HepG2 (cell line): ENCODE results near the gene SFRP2. TPM values are rescaled to one million over a fixed set of nuclear protein-coding genes. Genes with fewer than 3 reads are reported as not detected.

Experiments
- ATAC-seq: fragments of 200-7000 bp; cut with Tn5 transposase; 3 replicates; pipeline ENCODE4 v1.9.1; 2020; ENCODE audit warnings: mild to moderate bottlenecking, moderate library complexity
- BruUV-seq: library from RNA; stranded (reverse); fragments of 400-500 nt; replicated peaks from 2 replicates; lab custom pipeline; 2021; lab: Mats Ljungman, UMichigan
- CTCF ChIA-PET: fragments of 300-600 bp; formaldehyde crosslinking; extraction: SDS; loops from one replicate; lab custom pipeline; 2021; ENCODE audit warnings: low total read pairs, inconsistent platforms, low intra/inter-chr PET ratio; lab: Yijun Ruan, JAX
- POLR2A ChIA-PET: fragments of 350-600 bp; sonication (Branson Sonifier 250); formaldehyde crosslinking; loops from one replicate; lab custom pipeline; 2020; ENCODE audit warnings: antibody characterized with exemption, inconsistent platforms; lab: Yijun Ruan, JAX
- DNase-seq: peaks from one replicate; pipeline ENCODE4 v3.0.0-alpha.2; 2015; ENCODE audit warnings: low spot score
- FAIRE-seq: peaks from 3 replicates; lab custom pipeline; 2011; peaks lifted over from hg19 to GRCh38; lab: Jason Lieb, UNC
- H2AFZ ChIP-seq: one replicate; pipeline ENCODE4 v1.6.1; 2011; ENCODE audit warnings: low read length, inconsistent platforms
- H3K27ac ChIP-seq: fragments of 300-600 bp; 3 replicates; pipeline ENCODE4 v1.8.0; 2011; ENCODE audit warnings: mixed run types, mild to moderate bottlenecking, mixed read lengths, low read length, inconsistent platforms; ENCODE audit not compliant: insufficient read depth; ENCODE audit errors: extremely low read length
- H3K27me3 ChIP-seq, 2 experiments: fragments of 200-600 bp in 1 of 2; 2 replicates in 1 of 2; 3 replicates in 1 of 2; pipeline versions ENCODE4 v1.6.0 to v1.8.0; 2011; ENCODE audit warnings: low read length in 2 of 2, mild to moderate bottlenecking in 2 of 2, moderate library complexity in 2 of 2, inconsistent platforms in 1 of 2; ENCODE audit not compliant: insufficient read depth in 2 of 2, control insufficient read depth in 1 of 2
- H3K36me3 ChIP-seq, 2 experiments: fragments of 200-600 bp in 1 of 2; replicated peaks in 1 of 2; 2 replicates in 1 of 2; 3 replicates in 1 of 2; pipeline versions ENCODE4 v1.5.1 to v1.8.0; 2011; ENCODE audit warnings: low read length in 2 of 2, inconsistent platforms in 1 of 2; ENCODE audit not compliant: insufficient read depth in 2 of 2, control insufficient read depth in 1 of 2
- H3K4me1 ChIP-seq: 2 replicates; pipeline ENCODE4 v1.5.1; 2012; ENCODE audit warnings: low read length, inconsistent platforms; ENCODE audit not compliant: insufficient read depth
- H3K4me2 ChIP-seq: 2 replicates; pipeline ENCODE4 v1.6.0; 2011; ENCODE audit warnings: low read depth, low read length, inconsistent platforms
- H3K4me3 ChIP-seq, 3 experiments: fragments of 200-600 bp in 1 of 3; sonication (generic), shearing (Covaris generic) in 1 of 3; replicated peaks in 1 of 3; 2 replicates each; pipeline ENCODE4 v1.5.1; 2011 to 2016; ENCODE audit warnings: low read length in 3 of 3, inconsistent platforms in 2 of 3, low read depth in 2 of 3, mild to moderate bottlenecking in 2 of 3, control low read depth in 1 of 3, mixed read lengths in 1 of 3; ENCODE audit not compliant: insufficient read depth in 1 of 3
- H3K79me2 ChIP-seq: one replicate; pipeline ENCODE4 v1.6.1; 2011; ENCODE audit warnings: low read length, inconsistent platforms; ENCODE audit not compliant: insufficient read depth
- H3K9ac ChIP-seq: 2 replicates; pipeline ENCODE4 v1.6.0; 2011; ENCODE audit warnings: mild to moderate bottlenecking, low read depth, low read length, inconsistent platforms; ENCODE audit not compliant: insufficient read depth
- H3K9me3 ChIP-seq: 2 replicates; pipeline ENCODE4 v1.5.1; 2012; ENCODE audit warnings: mild to moderate bottlenecking, low read length
- H4K20me1 ChIP-seq: 2 replicates; pipeline ENCODE4 v1.6.0; 2011; ENCODE audit warnings: inconsistent platforms, mild to moderate bottlenecking, low read length, moderate library complexity; ENCODE audit not compliant: insufficient read depth
- GTF3A ChIP-seq: sonication (generic); formaldehyde crosslinking; conservative IDR thresholded peaks from 2 replicates; pipeline ENCODE4 v1.4.0; 2020; ENCODE audit warnings: mild to moderate bottlenecking, missing genetic modification reagents
- MAF1 ChIP-seq: sonication (generic); formaldehyde crosslinking; IDR thresholded peaks from 2 replicates; pipeline ENCODE4 v1.5.0; 2020; ENCODE audit warnings: missing genetic modification reagents, borderline replicate concordance
- SCMH1 ChIP-seq: sonication (generic); formaldehyde crosslinking; IDR thresholded peaks from 2 replicates; pipeline ENCODE4 v1.9.0; 2021; ENCODE audit warnings: missing genetic modification reagents, mild to moderate bottlenecking, borderline replicate concordance
- TCF7 ChIP-seq: sonication (generic); IDR thresholded peaks from 2 replicates; pipeline ENCODE4 v1.6.1; 2016; ENCODE audit warnings: antibody characterized with exemption, low read depth
- ZFAT ChIP-seq: sonication (generic); formaldehyde crosslinking; conservative IDR thresholded peaks from 2 replicates; pipeline ENCODE4 v1.8.1; 2023; ENCODE audit warnings: missing genetic modification reagents, inconsistent platforms
- ZNF431 ChIP-seq: sonication (generic); formaldehyde crosslinking; IDR thresholded peaks from 2 replicates; pipeline ENCODE4 v1.9.0; 2022; ENCODE audit warnings: missing genetic modification reagents, low read depth, mild to moderate bottlenecking, borderline replicate concordance
- ZNF460 ChIP-seq: sonication (generic); formaldehyde crosslinking; IDR thresholded peaks from 2 replicates; pipeline ENCODE4 v1.5.1; 2020; ENCODE audit warnings: missing genetic modification reagents, mild to moderate bottlenecking, borderline replicate concordance
- WGBS: methylation state at CpG from one replicate; pipeline ENCODE4 v1.1.6; 2017; ENCODE audit warnings: low lambda C conversion rate; 5-methylcytosine and 5-hydroxymethylcytosine counted together
- in situ Hi-C: cut with HindIII; loops from 2 replicates; pipeline ENCODE4 v1.10.0; 2017; ENCODE audit warnings: low pct_unique_long_range_greater_than_20kb; ENCODE audit not compliant: extremely low pct_ligation_motif_present
- intact Hi-C: fragments of 100-400 bp; cut with micrococcal nuclease; formaldehyde crosslinking; loops from one replicate; pipeline ENCODE4 v1.10.0; 2022; ENCODE audit not compliant: unreplicated experiment
- polyA plus RNA-seq, 8 experiments: library from polyadenylated mRNA; depleted of rRNA in 3 of 8; stranded (reverse) in 7 of 8; unstranded in 1 of 8; fragments of >200 nt; fragmentation: Illumina TruSeq in 4 of 8; extraction: Trizol in 4 of 8; gene quantifications; 2 replicates each; pipeline versions ENCODE4 v1.2.1 to v1.2.3, GENCODE V29; 2011 to 2016; ENCODE audit warnings: low read depth in 4 of 8, missing spikeins in 1 of 8, mixed read lengths in 1 of 8; ENCODE audit not compliant: insufficient read depth in 1 of 8
- total RNA-seq, 5 experiments: library from RNA; depleted of rRNA; stranded (reverse); fragments of >200 nt; fragmentation: Illumina TruSeq; extraction: Trizol; gene quantifications; 2 replicates each; pipeline ENCODE4 v1.2.3, GENCODE V29; 2016; ENCODE audit warnings: low read depth in 1 of 5
- TF ChIP-seq, protein P1 (sequence below): sonication (generic); formaldehyde crosslinking; IDR thresholded peaks from 2 replicates; pipeline ENCODE4 v1.8.1; 2023; ENCODE audit warnings: missing genetic modification reagents, inconsistent platforms, borderline replicate concordance
- TF ChIP-seq, protein P2 (sequence below): sonication (generic); formaldehyde crosslinking; IDR thresholded peaks from 2 replicates; pipeline ENCODE4 v1.4.0; 2020; ENCODE audit warnings: missing genetic modification reagents

The SFRP2 gene
- total and polyA plus RNA-seq, 2 of the 13 experiments (the other 11 are each of a cell fraction or from before 2014, with no cell fraction given), result not detected

DNA sequence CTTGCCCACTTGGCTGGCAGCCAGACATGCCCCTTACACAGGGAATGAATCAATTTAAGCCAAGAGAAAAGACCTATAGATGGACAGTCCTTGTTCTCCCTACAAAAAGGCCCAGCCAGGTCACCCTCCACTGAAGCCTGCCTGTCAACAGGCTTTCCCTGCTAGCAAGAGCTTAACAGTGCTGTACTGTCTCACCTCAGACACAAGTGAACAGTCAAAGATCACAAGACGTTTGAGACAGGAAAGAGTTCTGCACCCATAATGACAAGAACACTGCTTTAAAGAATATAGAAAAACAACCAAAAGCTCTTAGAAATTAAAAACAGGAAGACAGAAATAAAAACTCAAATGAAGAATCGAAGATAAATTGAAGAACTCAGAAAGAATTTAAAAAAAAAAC lies 33.7 kb downstream of the SFRP2 start:
- ChIA-PET POLR2A (no interaction called here), CTCF (no interaction called here)
- H2AFZ ChIP-seq, result no peak overlapping the region
- ATAC-seq, result no peak
- no peak overlapping the region for H3K9ac ChIP-seq
- in situ Hi-C loops, result no loop called here
- H3K9me3 ChIP-seq, result no peaks in the 10 kb centered on the region
- H4K20me1 ChIP-seq, result no peaks in the 10 kb centered on the region
- no peak for FAIRE-seq
- no TSS peak for BruUV-seq
- H3K4me3 ChIP-seq, result no peak overlapping the region
- H3K27ac ChIP-seq, result no peak overlapping the region
- no peaks in the 10 kb centered on the region for H3K79me2 ChIP-seq
- H3K36me3 ChIP-seq, result no peaks in the 10 kb centered on the region
- H3K27me3 ChIP-seq, result peaks cover 0 to 12% of the 10 kb centered on the region in 2 experiments; a peak in 1 of 5 replicates
- no peak overlapping the region for H3K4me2 ChIP-seq
- no peak for DNase-seq
- TF ChIP-seq, protein P1, sequence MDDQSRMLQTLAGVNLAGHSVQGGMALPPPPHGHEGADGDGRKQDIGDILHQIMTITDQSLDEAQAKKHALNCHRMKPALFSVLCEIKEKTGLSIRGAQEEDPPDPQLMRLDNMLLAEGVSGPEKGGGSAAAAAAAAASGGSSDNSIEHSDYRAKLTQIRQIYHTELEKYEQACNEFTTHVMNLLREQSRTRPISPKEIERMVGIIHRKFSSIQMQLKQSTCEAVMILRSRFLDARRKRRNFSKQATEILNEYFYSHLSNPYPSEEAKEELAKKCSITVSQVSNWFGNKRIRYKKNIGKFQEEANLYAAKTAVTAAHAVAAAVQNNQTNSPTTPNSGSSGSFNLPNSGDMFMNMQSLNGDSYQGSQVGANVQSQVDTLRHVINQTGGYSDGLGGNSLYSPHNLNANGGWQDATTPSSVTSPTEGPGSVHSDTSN (CRISPR knock-in tag), result no peak
- TF ChIP-seq ZNF460 (CRISPR knock-in tag) (no peak), ZFAT (CRISPR knock-in tag) (no peak), SCMH1 (CRISPR knock-in tag) (no peak), GTF3A (CRISPR knock-in tag) (no peak), MAF1 (CRISPR knock-in tag) (no peak), TCF7 (no peak), ZNF431 (no peak)
- TF ChIP-seq, protein P2, sequence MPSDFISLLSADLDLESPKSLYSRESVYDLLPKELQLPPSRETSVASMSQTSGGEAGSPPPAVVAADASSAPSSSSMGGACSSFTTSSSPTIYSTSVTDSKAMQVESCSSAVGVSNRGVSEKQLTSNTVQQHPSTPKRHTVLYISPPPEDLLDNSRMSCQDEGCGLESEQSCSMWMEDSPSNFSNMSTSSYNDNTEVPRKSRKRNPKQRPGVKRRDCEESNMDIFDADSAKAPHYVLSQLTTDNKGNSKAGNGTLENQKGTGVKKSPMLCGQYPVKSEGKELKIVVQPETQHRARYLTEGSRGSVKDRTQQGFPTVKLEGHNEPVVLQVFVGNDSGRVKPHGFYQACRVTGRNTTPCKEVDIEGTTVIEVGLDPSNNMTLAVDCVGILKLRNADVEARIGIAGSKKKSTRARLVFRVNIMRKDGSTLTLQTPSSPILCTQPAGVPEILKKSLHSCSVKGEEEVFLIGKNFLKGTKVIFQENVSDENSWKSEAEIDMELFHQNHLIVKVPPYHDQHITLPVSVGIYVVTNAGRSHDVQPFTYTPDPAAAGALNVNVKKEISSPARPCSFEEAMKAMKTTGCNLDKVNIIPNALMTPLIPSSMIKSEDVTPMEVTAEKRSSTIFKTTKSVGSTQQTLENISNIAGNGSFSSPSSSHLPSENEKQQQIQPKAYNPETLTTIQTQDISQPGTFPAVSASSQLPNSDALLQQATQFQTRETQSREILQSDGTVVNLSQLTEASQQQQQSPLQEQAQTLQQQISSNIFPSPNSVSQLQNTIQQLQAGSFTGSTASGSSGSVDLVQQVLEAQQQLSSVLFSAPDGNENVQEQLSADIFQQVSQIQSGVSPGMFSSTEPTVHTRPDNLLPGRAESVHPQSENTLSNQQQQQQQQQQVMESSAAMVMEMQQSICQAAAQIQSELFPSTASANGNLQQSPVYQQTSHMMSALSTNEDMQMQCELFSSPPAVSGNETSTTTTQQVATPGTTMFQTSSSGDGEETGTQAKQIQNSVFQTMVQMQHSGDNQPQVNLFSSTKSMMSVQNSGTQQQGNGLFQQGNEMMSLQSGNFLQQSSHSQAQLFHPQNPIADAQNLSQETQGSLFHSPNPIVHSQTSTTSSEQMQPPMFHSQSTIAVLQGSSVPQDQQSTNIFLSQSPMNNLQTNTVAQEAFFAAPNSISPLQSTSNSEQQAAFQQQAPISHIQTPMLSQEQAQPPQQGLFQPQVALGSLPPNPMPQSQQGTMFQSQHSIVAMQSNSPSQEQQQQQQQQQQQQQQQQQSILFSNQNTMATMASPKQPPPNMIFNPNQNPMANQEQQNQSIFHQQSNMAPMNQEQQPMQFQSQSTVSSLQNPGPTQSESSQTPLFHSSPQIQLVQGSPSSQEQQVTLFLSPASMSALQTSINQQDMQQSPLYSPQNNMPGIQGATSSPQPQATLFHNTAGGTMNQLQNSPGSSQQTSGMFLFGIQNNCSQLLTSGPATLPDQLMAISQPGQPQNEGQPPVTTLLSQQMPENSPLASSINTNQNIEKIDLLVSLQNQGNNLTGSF (CRISPR knock-in tag), result no peak
- TF ChIP-seq, all 625 proteins: peak for 0
- WGBS, result 0% methylated on average over 2 of the region's 2 CpGs
- H3K4me1 ChIP-seq, result no peaks in the 10 kb centered on the region
- intact Hi-C loops, result no loop called here
